GM12873 (cell line): ENCODE results near the gene SLC2A4RG.
A peak's percentile ranks its signal among the peaks of the same experiment; 100 is the strongest.

Source experiments
- TF ChIP-seq, protein P1 (sequence below): IDR thresholded peaks from 2 replicates; pipeline ENCODE4 v1.5.1; 2012; ENCODE audit warnings: low read depth, mild to moderate bottlenecking, moderate library complexity, low read length, control low read depth; ENCODE audit not compliant: insufficient read depth; ENCODE audit errors: missing control alignments

Gene SLC2A4RG

DNA sequence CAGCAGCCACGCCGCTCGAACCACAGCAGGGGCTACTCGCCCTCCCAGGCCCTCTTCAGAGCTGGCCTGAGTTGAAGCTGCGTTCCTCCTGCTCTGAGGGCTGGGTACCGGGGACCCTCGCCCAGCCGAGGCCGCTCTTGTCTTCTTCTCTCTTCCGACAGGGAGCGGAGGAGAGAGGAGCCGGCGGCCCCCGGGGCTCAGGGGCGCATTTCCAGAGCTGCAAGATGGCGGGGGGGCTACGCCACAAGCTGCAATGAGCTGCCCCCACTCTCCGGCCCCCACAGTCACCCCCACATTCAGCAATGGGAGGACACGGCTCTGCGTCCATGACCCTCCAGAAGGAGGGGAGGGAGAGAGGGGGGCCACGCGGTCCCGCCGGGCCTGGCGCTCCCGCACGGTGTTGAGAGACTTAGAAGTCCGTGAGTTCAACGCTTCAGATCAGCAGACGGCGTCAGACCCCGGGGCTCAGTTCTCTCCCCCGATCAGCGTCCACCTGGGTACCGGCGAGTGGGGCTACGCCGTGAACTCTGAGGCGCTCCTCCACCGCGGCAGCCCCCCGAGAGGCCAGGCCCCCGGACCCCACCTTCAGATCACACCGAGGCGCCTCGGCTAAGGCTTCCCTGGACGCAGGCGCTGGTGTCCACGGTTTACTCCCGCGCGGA, 31.6 kb downstream of the SLC2A4RG start:
- TF ChIP-seq, protein P1, sequence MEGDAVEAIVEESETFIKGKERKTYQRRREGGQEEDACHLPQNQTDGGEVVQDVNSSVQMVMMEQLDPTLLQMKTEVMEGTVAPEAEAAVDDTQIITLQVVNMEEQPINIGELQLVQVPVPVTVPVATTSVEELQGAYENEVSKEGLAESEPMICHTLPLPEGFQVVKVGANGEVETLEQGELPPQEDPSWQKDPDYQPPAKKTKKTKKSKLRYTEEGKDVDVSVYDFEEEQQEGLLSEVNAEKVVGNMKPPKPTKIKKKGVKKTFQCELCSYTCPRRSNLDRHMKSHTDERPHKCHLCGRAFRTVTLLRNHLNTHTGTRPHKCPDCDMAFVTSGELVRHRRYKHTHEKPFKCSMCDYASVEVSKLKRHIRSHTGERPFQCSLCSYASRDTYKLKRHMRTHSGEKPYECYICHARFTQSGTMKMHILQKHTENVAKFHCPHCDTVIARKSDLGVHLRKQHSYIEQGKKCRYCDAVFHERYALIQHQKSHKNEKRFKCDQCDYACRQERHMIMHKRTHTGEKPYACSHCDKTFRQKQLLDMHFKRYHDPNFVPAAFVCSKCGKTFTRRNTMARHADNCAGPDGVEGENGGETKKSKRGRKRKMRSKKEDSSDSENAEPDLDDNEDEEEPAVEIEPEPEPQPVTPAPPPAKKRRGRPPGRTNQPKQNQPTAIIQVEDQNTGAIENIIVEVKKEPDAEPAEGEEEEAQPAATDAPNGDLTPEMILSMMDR = no peak

DNA sequence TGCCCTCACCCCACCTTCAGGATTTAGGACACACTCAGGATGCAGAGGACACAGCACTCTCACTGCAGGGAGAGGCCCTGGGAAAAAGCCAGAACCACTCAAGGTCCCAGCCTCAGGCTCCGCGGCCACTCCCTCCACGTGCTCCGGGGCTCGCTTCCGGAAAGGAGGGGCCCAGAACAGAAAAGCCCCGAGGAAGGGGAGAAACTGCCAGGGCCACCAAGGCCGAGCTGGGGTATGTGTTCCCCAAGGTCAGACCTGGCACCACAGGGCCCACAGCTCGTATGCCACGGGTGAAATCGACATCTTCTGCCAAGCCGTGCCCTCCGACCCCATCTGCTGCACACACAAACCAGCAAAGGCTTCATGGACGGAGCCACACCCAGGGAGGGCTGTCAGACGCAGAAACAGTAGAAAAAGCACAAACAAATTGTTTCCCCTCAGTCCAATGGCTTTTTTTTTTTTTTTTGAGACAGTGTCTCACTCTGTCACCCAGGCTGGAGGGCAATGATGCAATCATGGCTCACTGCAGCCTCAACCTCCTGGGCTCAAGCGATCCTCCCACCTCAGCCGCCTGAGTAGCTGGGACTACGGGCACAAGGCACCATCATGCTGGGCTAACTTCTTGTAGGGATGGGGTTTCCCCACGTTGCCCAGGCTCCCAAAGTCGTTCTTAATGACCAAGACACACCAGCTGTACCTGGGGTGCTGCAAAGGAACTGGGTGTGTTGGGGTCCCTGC, 33.4 kb downstream of the SLC2A4RG start:
- TF ChIP-seq, protein P1 = no peak

DNA sequence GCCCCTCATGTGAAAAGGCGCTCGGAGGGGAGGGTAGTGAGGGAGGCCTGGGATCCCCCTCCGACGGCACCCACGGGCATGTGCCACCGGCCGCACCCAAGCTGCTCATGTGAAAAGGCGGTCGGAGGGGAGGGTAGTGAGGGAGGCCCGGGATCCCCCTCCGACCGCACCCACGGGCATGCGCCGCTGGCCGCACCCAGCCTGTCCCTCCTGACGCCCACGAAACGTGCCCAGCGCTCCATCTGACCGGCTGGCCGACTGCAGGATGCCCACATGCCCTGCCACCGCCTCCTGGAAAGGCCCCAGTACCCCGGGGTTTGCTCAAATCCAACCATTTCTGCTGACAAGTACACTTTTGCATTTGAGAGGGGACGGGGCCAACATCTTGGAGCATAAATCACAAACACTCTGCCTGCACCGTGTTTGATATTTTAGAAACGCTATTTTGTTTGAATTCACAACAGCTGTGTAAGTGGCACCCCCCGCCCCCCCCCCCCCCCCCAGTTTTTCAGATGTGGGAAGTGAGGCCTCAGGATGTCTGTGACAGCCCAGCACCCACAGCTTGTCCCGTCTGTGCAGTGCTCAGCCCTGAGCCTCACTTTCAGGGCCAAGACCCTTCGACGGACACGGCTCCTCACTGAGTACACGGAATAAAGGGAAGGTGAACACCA, 34.1 kb downstream of the SLC2A4RG start:
- TF ChIP-seq, protein P1 = no peak

DNA sequence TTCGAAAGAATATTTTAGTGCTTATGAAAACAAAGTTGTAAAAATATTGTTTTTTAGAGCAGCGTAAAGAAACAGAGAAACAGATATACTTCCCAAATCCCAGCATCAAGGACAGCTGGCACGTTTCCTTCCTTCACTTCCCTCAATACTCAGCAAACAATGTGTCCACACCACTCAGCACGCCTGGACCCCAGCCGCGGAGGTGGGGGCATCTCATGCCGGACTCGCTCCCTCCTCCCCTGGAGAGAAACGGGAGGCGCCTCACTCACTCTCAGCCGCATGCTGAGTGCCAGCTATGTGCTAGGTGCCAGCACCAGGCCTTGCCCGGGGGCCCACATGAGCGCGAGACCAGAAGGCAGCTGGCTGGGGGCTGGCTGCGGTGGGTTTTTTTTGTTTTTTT, 34.7 kb downstream of the SLC2A4RG start:
- TF ChIP-seq, protein P1 = no peak

DNA sequence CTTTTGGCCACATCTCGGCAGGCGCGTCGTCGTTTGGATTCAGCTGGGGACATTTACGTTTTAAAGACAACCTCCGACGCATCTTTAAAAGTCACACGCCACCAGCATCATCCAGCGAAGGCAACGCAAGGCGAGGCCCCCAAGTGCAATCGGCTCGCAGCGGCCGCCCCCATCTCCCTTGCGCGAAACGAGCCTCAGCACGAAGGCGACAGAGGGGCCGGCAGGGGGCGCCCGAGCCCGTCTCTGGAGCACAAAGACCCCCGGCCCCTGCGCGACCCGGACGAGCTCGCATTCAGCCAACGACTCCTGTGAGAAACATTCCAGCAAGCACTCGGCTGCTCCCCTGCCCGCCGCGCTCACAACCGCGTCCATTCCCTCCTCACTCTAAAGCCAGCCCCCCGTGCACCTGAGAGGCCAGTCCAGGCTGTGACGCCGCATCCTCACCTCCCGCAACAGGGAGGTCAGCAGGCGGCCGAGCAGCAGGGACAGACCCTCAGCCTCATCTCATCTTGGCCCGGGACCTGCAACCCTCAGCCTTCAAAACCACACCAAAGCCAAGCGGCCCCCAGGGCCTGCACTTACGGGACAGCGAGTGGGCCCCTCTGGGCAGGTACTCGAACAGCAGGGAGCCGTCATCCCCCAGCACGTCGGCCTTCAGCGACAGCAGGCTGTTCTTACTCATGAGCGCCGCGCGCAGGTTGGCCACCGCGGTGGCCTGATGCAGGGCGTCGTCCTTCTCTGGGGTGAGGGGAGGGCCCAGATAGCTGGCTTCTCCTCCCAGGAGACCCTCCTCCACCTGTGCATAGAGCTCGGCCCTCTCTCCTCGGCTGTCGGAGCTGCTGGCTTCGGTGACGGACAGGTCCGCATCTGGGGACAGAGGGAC, 35.8 kb downstream of the SLC2A4RG start:
- TF ChIP-seq, protein P1 = peak; percentile 58

DNA sequence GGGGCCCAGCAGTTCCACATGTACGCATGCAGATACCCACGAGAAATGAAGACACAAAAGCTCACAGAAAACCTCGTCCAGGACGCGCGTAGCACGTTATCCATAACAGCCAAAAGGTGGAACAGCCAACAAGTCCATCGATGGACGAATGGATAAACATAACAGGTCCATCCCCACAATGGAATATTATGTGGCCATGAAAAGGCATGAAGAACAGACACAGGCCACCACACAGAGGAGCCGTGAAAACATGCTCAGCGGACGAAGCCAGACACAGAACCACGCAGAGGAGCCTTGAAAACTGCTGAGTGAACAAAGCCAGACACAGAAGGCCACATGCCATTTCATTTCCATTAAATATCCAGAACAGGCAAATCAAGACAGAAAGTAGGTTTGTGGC, 38.0 kb downstream of the SLC2A4RG start:
- TF ChIP-seq, protein P1 = no peak
